ENCODE data around the gene CALML5.

CALML5 gene

DNA sequence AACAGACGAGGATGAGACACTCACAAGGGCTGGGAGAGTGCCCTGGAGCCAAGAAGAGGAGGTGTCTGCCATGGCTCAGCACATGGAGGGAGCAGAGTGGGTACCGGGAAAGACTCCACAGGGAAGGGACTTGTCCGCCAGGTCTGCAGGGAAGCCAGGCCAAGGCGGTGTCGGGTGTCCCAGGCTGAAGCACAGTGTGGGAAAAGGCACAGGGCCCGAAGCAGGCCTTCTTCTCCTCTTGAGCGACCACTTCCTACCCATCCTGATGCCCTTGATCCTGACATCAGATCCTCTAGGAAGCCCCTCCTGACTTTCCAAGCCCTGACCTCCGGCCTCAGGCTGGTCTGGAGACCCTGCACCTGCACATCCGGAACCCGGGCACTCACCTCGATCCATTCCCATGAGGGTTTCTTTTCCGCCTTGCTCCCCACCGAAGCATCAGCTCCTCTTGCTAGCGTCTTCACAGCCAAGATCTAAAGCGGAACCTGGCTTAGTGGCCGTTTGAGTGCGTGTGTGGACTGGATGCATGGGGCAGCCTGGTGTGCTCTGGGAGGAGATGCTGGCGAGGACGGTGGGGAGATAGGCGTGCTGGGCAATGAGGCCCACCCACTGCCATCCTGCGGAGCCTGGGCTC lies 33.8 kb upstream of the CALML5 start:
- no peak for DNase-seq (ENCODE audit: low read depth in 2 of 2)

DNA sequence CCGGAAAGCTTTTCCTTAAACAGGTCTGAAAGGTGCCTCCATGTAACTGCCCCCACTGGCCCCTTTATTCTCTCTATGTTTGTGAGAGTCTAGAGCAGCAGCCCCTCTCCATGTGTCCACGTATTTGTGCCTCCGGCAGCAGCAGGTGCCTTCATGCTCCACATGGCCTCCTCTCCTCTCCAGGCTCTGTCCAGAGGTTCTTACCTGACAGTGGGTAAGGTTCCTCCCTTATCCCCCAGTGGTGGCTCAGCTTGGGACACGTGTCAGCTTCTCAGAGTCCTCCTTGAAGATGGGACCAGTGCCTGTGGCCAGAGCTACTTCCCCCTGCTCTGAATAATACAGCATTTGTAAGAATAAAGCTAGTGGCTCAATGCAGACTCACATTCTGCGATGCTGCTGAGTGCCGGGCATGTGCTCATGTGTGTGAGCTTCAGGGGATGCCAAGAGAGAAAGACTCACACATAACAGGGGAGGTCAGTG lies 33.3 kb upstream of the CALML5 start:
- no peak for DNase-seq (ENCODE audit: low read depth in 2 of 2)

DNA sequence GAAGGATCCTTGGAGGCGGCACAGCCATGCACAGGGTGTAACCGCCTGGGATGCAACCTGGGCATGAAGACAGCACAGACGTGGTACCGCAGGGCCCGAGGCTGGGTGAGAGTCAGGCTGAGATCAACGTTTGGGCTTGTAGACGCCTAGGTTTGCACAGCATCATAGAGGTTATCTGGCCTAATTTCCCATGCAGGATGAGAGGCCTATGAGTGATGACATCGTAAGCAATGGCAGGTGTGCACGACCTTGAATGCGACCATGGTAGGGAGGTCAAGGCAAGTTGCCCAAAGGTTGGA lies 32.9 kb upstream of the CALML5 start:
- no peak for DNase-seq (ENCODE audit: low read depth in 2 of 2)

DNA sequence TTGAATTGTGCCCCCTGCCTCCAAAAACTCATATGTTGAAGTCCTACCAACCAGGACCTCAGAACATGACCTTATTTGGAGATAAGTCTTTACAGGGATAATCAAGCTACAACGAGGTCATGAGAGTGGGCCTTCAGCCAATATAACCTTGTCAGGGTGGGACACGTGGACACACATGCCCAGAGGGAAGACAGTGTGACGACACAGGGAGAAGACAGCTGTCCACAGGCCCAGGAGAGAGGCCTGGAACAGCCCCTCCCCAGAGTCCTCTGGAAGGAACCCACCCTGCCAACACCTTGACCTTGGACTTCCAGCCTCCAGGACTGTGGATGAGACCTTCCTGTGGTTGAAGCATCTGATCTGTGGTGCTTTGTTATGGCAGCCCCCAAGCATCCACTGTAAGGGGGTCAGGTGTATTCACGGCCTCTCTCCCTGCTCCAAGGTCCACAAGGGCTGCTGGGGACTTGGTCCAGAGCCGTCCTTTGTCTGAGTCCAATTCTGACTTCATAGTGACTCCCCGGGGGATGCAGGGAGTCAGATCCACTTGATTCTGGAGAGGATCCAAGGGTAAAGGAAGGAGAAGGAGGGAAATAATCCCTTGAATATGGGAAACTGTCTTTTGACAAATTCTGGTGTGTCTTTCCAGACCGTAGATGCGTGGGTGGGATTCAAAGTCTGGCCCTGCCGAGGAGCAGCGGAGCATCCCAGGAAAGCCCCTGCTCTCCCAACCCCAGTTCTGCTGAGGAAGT lies 32.4 kb upstream of the CALML5 start:
- no peak for DNase-seq (ENCODE audit: low read depth in 2 of 2)

DNA sequence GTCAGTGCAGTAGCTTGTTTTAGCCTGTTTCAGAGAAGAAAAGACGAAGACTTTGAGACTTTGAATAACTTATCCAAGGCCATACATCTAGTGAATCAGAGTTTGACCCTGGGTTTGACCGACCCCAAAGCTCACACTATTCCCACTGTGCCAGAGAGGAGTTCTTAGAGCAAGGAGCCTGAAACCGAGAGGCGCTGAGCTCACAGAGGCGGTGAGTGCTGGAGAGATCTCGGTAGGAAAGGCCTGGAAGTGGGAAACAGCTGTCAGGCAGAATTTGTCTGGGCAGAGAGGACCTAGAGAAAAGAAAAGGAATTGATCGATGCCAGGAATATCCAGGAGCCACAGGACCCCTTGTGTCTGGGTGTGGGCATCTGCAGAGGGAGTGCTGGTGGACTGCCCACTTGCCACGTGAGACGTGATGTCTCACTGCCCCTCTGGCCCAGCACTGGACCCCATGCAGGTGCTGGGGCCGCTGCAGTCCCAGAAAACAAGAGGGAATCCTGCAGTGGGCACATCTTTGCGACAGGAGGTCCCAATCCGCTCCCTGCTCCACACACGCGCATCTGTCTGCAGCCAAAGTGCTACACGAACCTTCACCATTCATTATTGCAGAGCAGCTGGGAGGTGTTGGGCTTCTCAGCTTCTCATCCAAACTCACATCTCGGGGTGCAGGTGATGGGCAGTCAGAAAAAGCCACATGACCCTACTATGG lies 31.6 kb upstream of the CALML5 start:
- no peak for DNase-seq (ENCODE audit: low read depth in 2 of 2)

DNA sequence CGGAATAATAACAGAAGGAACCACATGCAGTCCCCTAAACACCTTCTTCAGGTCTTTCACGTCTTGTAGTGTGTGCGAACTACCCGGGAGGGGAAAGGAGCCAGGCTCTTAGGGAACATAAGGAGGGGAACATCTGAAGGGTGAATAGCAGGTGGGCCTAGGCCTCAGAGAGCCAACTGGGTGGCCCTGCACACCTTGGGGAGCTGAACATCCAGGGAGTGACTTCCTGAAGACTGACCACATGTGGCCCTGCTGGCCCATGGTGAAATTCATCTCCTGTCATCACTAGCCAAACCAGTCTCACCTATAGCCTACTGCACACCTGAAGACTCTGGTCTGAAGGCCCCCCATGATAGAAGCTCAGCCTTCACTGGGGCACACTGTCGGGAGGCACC lies 31.0 kb upstream of the CALML5 start:
- DNase-seq (ENCODE audit: low read depth in 2 of 2) = no peak

DNA sequence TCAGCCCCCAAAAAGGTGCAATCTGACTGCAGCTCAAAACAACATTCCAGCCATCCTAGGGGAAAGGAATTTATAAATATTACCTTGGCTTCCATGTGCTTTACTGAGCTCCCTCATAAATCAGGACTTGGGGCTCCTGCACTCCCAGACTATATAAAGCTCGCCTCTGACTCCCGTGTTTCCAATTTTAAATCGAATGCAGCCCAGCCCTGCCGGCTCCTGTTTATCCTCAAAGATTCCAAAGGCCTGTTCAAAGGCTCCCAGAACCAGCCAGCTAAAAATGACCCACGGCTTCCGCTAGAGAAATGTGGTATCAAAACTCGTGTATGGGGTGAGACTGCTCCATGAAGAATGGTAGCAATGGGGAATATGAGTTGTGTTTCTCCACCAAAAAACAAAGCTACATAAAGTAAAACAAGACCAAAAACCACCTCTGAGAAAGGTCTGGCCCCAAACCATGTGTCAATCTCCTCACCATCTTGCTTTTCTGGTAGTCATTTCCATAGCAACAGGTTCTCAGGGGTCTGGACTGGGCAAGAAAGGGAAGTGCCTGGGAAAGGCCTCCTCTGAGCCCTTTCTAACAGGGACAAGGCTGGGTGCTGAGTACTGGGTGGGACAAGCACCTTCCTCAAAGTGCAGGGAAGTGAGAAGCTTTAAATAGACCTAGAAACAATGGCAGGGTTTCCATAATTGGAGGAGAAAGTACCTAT lies 30.5 kb upstream of the CALML5 start:
- DNase-seq (ENCODE audit: low read depth in 2 of 2) = no peak

DNA sequence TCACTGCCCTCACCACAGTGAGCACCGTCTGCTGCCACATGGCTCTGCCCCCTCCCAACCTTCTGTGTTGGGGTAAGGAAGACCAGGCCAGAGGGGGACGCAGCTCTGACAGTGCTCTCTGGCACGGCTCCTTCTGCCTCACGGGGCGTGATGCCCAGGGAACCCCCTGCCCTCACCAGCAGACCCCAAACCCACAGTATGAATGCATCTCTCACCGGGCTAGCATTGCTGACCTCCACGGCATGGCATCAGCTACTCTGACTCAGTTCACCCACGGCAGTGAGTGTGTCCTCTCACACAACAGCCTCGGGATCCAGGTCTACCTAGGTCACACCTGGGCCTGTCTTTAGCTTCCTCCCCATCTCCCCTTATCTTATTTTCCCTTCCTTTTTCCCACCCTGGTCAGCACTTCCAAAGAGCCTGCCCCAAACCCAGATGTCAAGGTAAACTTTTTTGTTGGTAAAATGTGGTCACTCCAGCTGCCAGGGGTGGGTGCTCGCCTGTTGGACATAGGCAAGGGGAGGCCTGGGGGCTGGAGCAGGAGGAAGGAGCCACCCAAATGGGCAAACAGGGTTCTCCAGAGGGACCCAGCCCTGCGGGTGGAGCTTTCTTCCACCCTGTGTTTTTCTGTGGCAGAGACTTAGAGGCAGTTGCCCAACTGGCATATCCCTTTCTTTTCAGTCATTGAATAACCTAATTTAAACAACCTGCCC lies 29.8 kb upstream of the CALML5 start:
- DNase-seq (ENCODE audit: low read depth in 2 of 2) = no peak

DNA sequence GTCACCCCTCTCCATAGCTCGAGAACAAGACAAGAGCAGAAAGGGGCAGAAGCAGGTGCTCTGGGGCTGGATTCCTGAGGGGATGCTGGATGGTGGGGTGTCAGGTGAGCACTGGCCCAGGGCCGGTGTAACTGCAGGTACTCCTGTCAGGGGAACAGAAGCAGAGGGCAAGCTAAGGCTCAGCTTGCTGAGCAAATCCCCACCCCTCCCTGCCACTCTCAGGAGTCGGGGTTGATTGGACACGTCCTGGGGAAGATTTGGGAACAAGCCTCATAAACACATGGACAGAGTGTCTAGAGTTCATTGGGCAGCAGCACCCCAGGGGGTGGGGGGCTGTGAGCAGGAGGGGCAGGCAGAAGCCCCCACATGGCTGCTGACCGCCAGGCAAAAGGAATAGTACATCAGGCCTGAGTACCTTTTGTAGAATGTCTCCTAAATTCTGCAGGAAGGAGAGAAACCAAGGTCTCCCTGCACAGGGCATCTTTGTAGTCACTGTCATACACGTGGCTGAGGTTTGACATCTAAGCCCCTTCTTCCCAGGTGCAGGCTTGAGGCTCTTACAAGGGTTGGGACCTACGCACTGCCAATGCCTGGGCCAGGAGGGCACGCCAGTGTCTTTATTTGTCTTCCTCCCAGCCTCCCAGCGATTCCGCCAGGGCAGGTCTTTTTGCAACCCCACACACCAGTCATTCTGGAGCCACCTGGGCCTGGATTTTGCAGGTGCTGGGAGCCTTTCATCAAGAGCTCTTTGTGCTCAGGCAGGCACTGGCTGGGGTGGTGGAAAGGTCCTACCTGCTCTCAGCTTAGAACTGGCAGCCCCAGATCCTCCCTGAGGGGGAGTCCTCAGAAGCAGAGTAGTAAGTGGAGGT lies 28.2 kb upstream of the CALML5 start:
- no peak for DNase-seq (ENCODE audit: low read depth in 2 of 2)

DNA sequence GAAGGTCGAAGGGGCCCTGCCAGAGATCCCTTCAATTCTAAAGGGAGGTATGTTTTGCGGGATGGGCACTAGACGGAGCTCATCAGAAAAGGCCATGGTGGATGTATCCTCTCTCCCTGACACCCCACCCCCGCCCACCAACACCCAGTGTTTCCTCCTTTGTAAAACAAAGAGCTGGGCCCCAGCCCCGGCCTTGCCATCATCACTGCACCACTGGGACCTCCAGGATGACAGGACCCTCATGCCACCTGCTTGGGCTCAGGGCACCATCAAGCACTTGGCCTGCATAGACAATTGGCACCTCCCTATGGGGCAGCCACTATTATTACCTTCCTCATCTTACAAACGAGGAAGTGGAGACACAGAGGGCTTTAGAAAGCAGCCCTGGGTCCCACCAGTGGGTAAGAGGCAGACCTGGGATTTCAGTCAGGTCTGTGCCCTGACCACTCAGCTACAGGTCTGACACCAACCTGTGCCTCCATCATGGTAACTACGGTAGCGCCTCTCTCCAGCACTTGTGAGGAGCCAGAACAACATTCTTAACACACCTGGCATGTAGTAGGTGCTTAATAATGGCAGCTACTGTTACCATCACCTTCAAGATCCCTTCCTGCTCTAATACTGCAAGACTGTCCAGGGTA lies 27.4 kb upstream of the CALML5 start:
- no peak for DNase-seq (ENCODE audit: low read depth in 2 of 2)

DNA sequence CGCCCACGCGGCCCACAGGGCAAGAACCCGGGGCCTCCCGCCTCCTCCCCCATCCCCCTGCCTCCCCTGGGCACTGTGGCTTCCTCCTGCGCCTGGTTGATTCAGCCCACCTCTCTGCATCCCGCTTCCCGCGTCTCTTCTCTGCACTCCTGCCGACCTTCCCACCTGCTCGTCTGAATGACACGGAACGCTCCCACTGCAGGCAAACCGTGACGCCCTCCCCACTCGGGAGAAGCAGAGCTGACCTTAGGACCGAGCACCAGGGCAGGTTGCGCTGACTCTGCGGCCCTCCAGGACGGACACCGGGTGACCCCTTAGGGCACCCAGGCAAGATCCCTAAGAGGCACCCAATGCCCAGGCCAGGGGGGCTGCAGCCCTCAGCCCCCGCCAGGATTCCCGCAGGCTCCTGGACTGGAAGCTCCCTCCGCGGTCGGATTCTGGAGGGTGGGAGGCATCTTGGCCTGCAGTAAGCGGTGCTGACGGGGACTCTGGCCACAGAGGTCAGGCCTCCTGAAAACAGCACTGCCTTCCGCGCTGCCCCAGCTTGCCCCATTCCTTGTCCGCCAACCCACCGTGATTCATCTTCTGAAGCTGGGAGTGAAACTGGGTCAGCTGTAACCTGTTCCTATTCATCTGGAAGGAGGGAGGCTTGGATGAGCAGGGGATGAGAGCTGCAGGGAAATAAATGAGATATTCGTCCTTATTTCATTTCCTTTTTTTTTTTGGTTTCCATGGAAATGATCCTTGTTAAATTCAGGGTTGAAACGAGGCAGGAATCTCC lies 26.4 kb upstream of the CALML5 start:
- DNase-seq (ENCODE audit: low read depth in 2 of 2) = no peak

DNA sequence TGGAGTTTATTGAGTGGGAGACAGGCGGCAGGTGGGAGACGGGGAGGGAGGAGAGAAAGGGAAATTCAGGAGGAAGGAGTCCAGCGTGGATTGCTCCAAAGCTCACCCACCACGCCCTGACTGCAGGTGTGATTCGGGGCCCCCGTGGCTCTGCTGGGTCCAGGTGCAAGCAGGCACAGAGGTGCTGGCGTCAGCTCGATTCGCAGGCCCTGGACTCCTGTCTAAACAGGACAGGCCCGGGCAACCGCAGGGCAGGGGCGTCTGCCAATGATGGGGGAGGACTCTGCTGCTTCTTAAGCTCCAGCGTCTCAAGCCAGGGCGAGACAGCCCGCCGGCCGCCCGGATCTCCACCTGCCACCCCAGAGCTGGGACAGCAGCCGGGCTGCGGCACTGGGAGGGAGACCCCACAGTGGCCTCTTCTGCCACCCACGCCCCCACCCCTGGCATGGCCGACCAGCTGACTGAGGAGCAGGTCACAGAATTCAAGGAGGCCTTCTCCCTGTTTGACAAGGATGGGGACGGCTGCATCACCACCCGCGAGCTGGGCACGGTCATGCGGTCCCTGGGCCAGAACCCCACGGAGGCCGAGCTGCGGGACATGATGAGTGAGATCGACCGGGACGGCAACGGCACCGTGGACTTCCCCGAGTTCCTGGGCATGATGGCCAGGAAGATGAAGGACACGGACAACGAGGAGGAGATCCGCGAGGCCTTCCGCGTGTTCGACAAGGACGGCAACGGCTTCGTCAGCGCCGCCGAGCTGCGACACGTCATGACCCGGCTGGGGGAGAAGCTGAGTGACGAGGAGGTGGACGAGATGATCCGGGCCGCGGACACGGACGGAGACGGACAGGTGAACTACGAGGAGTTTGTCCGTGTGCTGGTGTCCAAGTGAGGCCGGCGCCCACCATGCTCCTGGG lies 25.5 kb upstream of the CALML5 start, which contains the start of gene CALML3:
CALML3 (plus strand) TSS at position 321 of the 920 bp plus-strand sequence; CDS start at position 446, 125 bp downstream.
- no peak for DNase-seq (ENCODE audit: low read depth in 2 of 2)

DNA sequence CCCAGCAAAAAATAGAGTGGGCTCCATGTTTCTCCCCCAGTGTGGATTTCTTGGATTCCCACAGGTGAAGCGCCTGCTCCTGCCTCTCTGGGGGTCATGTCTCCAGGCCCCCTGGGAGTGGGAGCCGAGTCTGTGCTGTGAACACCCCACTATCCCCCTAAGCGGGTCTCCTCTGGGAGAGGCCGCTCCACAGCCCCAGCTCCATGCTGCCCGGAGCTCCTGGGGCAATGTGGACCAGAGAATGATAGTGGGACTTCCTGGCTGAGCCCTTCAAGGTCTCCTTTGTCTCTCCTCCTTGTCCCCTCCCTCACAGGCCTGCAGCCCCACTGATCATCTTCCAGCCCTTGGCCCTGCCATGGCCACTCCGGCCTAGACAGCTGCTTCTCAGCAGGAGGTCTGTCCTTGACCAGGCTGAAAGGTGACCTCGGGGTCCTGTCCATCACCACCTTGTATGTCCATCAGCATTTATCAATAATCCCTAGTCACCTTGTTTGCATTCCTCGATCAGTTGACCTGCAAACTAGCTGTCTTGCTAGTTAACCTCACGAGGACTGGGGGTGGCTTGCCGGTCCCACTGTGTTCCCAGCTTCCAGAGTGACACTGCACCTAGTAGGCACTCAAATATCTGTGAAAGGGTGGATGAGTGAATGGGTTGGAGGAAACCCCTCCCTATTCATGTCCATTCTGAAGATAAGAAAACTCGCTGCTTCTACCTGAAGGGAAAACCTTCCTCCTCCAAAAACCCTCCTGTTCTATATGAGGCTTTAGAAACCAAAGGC lies 24.6 kb upstream of the CALML5 start:
- DNase-seq (ENCODE audit: low read depth in 2 of 2) = no peak

DNA sequence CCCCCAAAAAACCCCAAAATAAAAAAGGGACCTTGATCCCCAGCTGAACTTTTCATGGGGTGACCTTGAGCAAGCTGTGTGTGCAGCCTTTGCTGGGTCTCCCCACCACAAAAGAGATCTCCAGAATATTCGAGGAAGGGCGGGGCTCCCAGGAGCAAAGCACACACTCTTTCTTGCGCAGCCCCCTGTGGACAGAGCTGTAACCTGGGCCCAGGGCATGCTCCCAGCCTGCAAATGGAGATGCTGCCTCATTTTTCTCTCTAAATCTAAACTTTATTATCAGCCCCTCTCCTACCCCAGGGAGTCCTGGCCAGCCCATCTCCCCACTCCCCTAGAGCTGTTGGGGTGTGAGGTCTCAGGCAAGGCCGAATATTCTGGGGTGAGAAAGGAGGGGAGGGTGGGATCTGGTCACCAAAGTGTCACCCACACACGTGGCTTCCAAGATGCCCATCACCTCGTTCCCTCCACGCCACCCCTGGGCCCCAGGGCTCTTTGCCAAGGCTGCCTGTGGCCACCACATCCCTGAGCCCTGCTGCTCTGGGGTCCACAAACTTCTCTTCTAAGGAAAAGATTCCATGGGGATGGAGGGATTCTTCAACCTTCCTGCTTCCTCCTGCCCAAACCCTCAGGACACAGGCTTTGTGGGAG lies 23.7 kb upstream of the CALML5 start:
- DNase-seq (ENCODE audit: low read depth in 2 of 2) = no peak

DNA sequence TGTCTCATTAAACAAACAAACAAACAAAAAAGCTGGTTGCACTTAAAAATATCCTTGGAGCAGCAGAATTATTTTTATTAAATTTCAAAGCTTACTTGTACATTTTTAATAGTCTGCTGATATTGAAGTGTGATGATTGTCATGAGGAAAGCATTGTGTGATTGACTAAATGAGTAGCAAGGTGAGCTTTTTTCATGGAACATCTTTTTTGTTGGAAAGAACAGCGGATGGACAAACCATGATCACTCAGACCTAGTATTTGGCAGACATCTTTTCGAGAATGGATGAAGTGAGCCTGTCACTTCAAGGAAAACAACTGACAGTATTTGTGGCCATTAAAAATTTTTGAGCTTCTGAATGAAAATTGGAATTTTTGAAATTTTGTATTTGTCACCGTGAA lies 19.7 kb upstream of the CALML5 start:
- no peak for DNase-seq (ENCODE audit: low read depth in 2 of 2)

DNA sequence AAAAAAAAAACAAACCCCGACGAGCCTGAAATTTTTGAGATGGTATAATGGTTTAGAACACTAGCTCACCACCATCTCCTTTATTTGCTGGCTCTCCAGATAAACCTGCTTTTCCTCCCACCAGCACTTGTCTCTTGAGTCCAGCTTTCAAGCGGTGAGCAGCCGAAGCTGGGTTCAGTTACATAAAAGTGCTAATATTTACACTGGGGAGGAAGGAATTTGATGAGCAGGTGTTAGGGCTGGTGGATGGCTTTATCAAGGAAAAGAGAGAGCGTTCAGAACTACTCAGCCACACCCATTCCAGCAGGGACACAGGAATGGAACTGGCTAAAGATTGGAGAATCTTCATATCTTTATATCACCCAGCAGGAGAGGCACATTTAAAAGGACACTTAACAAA lies 18.8 kb upstream of the CALML5 start:
- no peak for DNase-seq (ENCODE audit: low read depth in 2 of 2)

DNA sequence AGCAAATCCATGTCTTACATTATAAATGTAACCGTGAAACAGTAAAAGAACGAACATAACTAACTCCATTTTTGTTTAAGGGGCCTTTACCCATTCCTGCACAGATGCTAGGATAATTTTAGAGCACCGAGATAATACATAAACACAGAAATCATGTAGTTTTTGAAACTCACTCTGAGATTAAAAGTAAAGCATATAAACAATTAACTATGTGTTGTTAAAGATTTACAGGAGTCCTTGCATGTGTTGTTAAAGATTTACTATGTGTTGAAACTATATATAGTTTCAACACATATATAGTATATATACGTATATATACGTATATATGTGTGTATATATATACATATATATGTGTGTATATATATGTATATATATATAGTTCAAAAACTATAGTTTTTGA lies 18.2 kb upstream of the CALML5 start:
- no peak for DNase-seq (ENCODE audit: low read depth in 2 of 2)

Data from stimulated activated CD4-positive, alpha-beta T cell treated with anti-CD3 and anti-CD28 coated beads, Interleukin-1b, Interleukin-23, amount 100 ng/mL, for 1 hour (primary cell).